Naive thymus-derived CD8-positive, alpha-beta T cell (primary cell): ENCODE results near the gene CPPED1. TPM values are rescaled to one million over a fixed set of nuclear protein-coding genes. Genes with fewer than 3 reads are reported as not detected.

ENCODE experiments used
- ATAC-seq, 2 donors: fragments of 150-1000 bp; cut with Tn5 transposase in 1 of 2; sonication (Bioruptor Pico), chemical (Tn5 transposase) in 1 of 2; 1 replicate in 1 of 2; 2 replicates in 1 of 2; pipeline ENCODE4 v1.10.0; 2021; ENCODE audit warnings: mild to moderate bottlenecking in 2 of 2, moderate library complexity in 2 of 2
- POLR2A ChIA-PET: fragments of 350-600 bp; sonication (Branson Sonifier 250); formaldehyde crosslinking; loops from one replicate; lab custom pipeline; 2021; ENCODE audit warnings: antibody characterized with exemption; lab: Charles Lee
- DNase-seq, 10 donors: peaks; one replicate each; pipeline versions ENCODE4 v3.0.0 to v3.0.0-alpha.2; 2020 to 2022
- H3K27ac Mint-ChIP-seq, 10 donors: one replicate each; pipeline ENCODE4 v1.8.0; 2020 to 2022; ENCODE audit warnings: mild to moderate bottlenecking in 10 of 10, mixed read lengths in 10 of 10, moderate library complexity in 4 of 10, inconsistent platforms in 1 of 10
- H3K27me3 Mint-ChIP-seq, 5 donors: one replicate each; pipeline ENCODE4 v1.8.0; 2021 to 2022; ENCODE audit warnings: mixed read lengths in 5 of 5
- H3K36me3 Mint-ChIP-seq, 3 donors: one replicate each; pipeline ENCODE4 v1.8.0; 2020 to 2022; ENCODE audit warnings: mixed read lengths in 3 of 3, mild to moderate bottlenecking in 2 of 3, inconsistent platforms in 1 of 3
- H3K4me1 Mint-ChIP-seq, 4 donors: one replicate each; pipeline ENCODE4 v1.8.0; 2021 to 2022; ENCODE audit warnings: mixed read lengths in 4 of 4
- H3K4me3 Mint-ChIP-seq, 10 donors: one replicate each; pipeline ENCODE4 v1.8.0; 2020 to 2022; ENCODE audit warnings: mild to moderate bottlenecking in 10 of 10, mixed read lengths in 10 of 10, moderate library complexity in 6 of 10, inconsistent platforms in 1 of 10
- H3K9me3 Mint-ChIP-seq, 9 donors: one replicate each; pipeline ENCODE4 v1.8.0; 2020 to 2022; ENCODE audit warnings: mixed read lengths in 9 of 9, mild to moderate bottlenecking in 3 of 9, inconsistent platforms in 1 of 9, moderate library complexity in 1 of 9
- polyA plus RNA-seq, 3 donors: library from polyadenylated mRNA; unstranded; fragments of 300-500 nt; fragmentation: Illumina TruSeq; gene quantifications; one replicate each; pipeline ENCODE4 v1.2.3, GENCODE V29; 2021
- total RNA-seq, 8 experiments: library from RNA in 2 of 8; stranded (reverse) in 2 of 8; gene quantifications; one replicate each; pipeline ENCODE4 v1.2.3 and lab custom pipeline; 2021 to 2026

Gene CPPED1
- total and polyA plus RNA-seq, 5 experiments from 2014 or later: 1.8 to 6.4 (median 3.3) TPM

- Mint-ChIP-seq H3K27me3 (no peaks in the 10 kb centered on the region), H3K36me3 (peaks cover 0 to 7% (median 2%) of the 10 kb centered on the region in 3 donors), H3K4me1 (peaks cover 0 to 3% (median 0%) of the 10 kb centered on the region in 4 donors), H3K4me3 (no peak overlapping the region), H3K27ac (peak overlapping the region in 1 of 10 donors; percentile 61), H3K9me3 (no peaks in the 10 kb centered on the region)
- ATAC-seq (no peak), DNase-seq (no peak)
- POLR2A ChIA-PET: no interaction called here
Observed at GRCh38 chr16:12760819-12761611, 42.7 kb downstream of the CPPED1 start.

- POLR2A ChIA-PET: no interaction called here
Observed at GRCh38 chr16:12758670-12759558, 44.8 kb downstream of the CPPED1 start.

GRCh38 chr16:12758031-12758669, 45.5 kb downstream of the CPPED1 start:
- DNase-seq (no peak), ATAC-seq (no peak)
- H3K27me3 Mint-ChIP-seq: no peaks in the 10 kb centered on the region
- no peak overlapping the region for H3K27ac Mint-ChIP-seq
- peaks cover 0 to 5% (median 2%) of the 10 kb centered on the region in 3 donors for H3K36me3 Mint-ChIP-seq
- no peak overlapping the region for H3K4me3 Mint-ChIP-seq
- POLR2A ChIA-PET: no interaction called here
- peaks cover 0 to 3% (median 0%) of the 10 kb centered on the region in 4 donors for H3K4me1 Mint-ChIP-seq
- no peaks in the 10 kb centered on the region for H3K9me3 Mint-ChIP-seq

More at GRCh38 chr16:12758670-12759558, 44.8 kb downstream of the CPPED1 start:
- no peak overlapping the region for H3K4me3 Mint-ChIP-seq
- H3K4me1 Mint-ChIP-seq: peaks cover 0 to 3% (median 0%) of the 10 kb centered on the region in 4 donors
- ATAC-seq (no peak), DNase-seq (no peak)
- peaks cover 0 to 9% (median 2%) of the 10 kb centered on the region in 3 donors for H3K36me3 Mint-ChIP-seq
- no peaks in the 10 kb centered on the region for H3K9me3 Mint-ChIP-seq
- no peak overlapping the region for H3K27ac Mint-ChIP-seq
- no peaks in the 10 kb centered on the region for H3K27me3 Mint-ChIP-seq

GRCh38 chr16:12757546-12757945, 46.1 kb downstream of the CPPED1 start:
- no peaks in the 10 kb centered on the region for H3K27me3 Mint-ChIP-seq
- POLR2A ChIA-PET: no interaction called here
- H3K4me3 Mint-ChIP-seq: no peak overlapping the region
- ATAC-seq: no peak
- H3K27ac Mint-ChIP-seq: no peak overlapping the region
- H3K36me3 Mint-ChIP-seq: peaks cover 0 to 5% (median 2%) of the 10 kb centered on the region in 3 donors
- H3K4me1 Mint-ChIP-seq: peaks cover 0 to 3% (median 0%) of the 10 kb centered on the region in 4 donors
- DNase-seq: no peak
- no peaks in the 10 kb centered on the region for H3K9me3 Mint-ChIP-seq

GRCh38 chr16:12754824-12755543, 48.7 kb downstream of the CPPED1 start:
- H3K9me3 Mint-ChIP-seq: no peaks in the 10 kb centered on the region
- no peak overlapping the region for H3K27ac Mint-ChIP-seq
- POLR2A ChIA-PET: no interaction called here
- H3K27me3 Mint-ChIP-seq: no peaks in the 10 kb centered on the region
- peaks cover 0 to 14% (median 0%) of the 10 kb centered on the region in 3 donors for H3K36me3 Mint-ChIP-seq
- no peak for ATAC-seq
- no peak for DNase-seq
- H3K4me1 Mint-ChIP-seq: peaks cover 0 to 3% (median 1%) of the 10 kb centered on the region in 4 donors
- no peak overlapping the region for H3K4me3 Mint-ChIP-seq

- Mint-ChIP-seq H3K4me1 (peaks cover 0 to 3% (median 1%) of the 10 kb centered on the region in 4 donors), H3K4me3 (no peak overlapping the region)
- no peak for ATAC-seq
Observed at GRCh38 chr16:12753203-12754023, 50.3 kb downstream of the CPPED1 start.

GRCh38 chr16:12752159-12752558, 51.5 kb downstream of the CPPED1 start:
- H3K4me3 Mint-ChIP-seq: no peak overlapping the region
- H3K27ac Mint-ChIP-seq: no peak overlapping the region
- peaks cover 0 to 3% (median 0%) of the 10 kb centered on the region in 9 donors for H3K9me3 Mint-ChIP-seq
- POLR2A ChIA-PET: no interaction called here
- DNase-seq (no peak), ATAC-seq (no peak)
- H3K36me3 Mint-ChIP-seq: peaks cover 0 to 17% (median 0%) of the 10 kb centered on the region in 3 donors
- no peaks in the 10 kb centered on the region for H3K27me3 Mint-ChIP-seq
- peaks cover 0 to 3% (median 1%) of the 10 kb centered on the region in 4 donors for H3K4me1 Mint-ChIP-seq

More at GRCh38 chr16:12753203-12754023, 50.3 kb downstream of the CPPED1 start:
- Mint-ChIP-seq H3K27me3 (no peaks in the 10 kb centered on the region), H3K27ac (no peak overlapping the region), H3K36me3 (peaks cover 0 to 17% (median 0%) of the 10 kb centered on the region in 3 donors), H3K9me3 (peaks cover 0 to 3% (median 0%) of the 10 kb centered on the region in 9 donors)
- DNase-seq: no peak
- POLR2A ChIA-PET: no interaction called here

- peaks cover 2 to 18% (median 4%) of the 10 kb centered on the region in 3 donors for H3K36me3 Mint-ChIP-seq
- no peak overlapping the region for H3K4me3 Mint-ChIP-seq
- no peak for DNase-seq
- no peak for ATAC-seq
- POLR2A ChIA-PET: no interaction called here
- no peak overlapping the region for H3K27ac Mint-ChIP-seq
- peaks cover 0 to 3% (median 1%) of the 10 kb centered on the region in 4 donors for H3K4me1 Mint-ChIP-seq
- peaks cover 0 to 12% (median 3%) of the 10 kb centered on the region in 9 donors for H3K9me3 Mint-ChIP-seq
- H3K27me3 Mint-ChIP-seq: no peaks in the 10 kb centered on the region
Observed at GRCh38 chr16:12750554-12750918, 53.2 kb downstream of the CPPED1 start.

- no peak for ATAC-seq
- H3K4me3 Mint-ChIP-seq: no peak overlapping the region
- no peaks in the 10 kb centered on the region for H3K27me3 Mint-ChIP-seq
- POLR2A ChIA-PET: interaction anchor here (0.7 kb wide), 1 partner anchor 1271 kb away, joined by 3 read pairs; no protein-coding TSS in a partner anchor
- peaks cover 0 to 3% (median 1%) of the 10 kb centered on the region in 4 donors for H3K4me1 Mint-ChIP-seq
- peaks cover 7 to 26% (median 16%) of the 10 kb centered on the region in 9 donors for H3K9me3 Mint-ChIP-seq
- DNase-seq: no peak
- H3K36me3 Mint-ChIP-seq: peaks cover 5 to 32% (median 17%) of the 10 kb centered on the region in 3 donors
- H3K27ac Mint-ChIP-seq: no peak overlapping the region
Observed at GRCh38 chr16:12749076-12749475, 54.6 kb downstream of the CPPED1 start.

GRCh38 chr16:12747827-12748226, 55.9 kb downstream of the CPPED1 start:
- no peak overlapping the region for H3K4me3 Mint-ChIP-seq
- no peak for DNase-seq
- POLR2A ChIA-PET: no interaction called here
- peaks cover 7 to 33% (median 18%) of the 10 kb centered on the region in 9 donors for H3K9me3 Mint-ChIP-seq
- H3K36me3 Mint-ChIP-seq: peaks cover 7 to 37% (median 23%) of the 10 kb centered on the region in 3 donors
- no peak for ATAC-seq
- no peak overlapping the region for H3K27ac Mint-ChIP-seq
- peaks cover 0 to 3% (median 1%) of the 10 kb centered on the region in 4 donors for H3K4me1 Mint-ChIP-seq
- H3K27me3 Mint-ChIP-seq: no peaks in the 10 kb centered on the region

GRCh38 chr16:12747261-12747660, 56.4 kb downstream of the CPPED1 start:
- Mint-ChIP-seq H3K4me3 (no peak overlapping the region), H3K36me3 (peaks cover 7 to 39% (median 23%) of the 10 kb centered on the region in 3 donors), H3K27ac (no peak overlapping the region), H3K4me1 (peaks cover 0 to 3% (median 1%) of the 10 kb centered on the region in 4 donors), H3K9me3 (peaks cover 7 to 33% (median 18%) of the 10 kb centered on the region in 9 donors), H3K27me3 (no peaks in the 10 kb centered on the region)
- POLR2A ChIA-PET: no interaction called here
- DNase-seq (no peak), ATAC-seq (no peak)
